Activated T-cell treated with anti-CD3 and anti-CD28 coated beads, Interleukin-2, amount 50 U/mL, for 4 hours (primary cell): ENCODE measurements around the gene CASKIN1. TPM values are rescaled to one million over a fixed set of nuclear protein-coding genes. Genes with fewer than 3 reads are reported as not detected.

Experiments
- total RNA-seq, 3 donors: library from RNA; stranded (reverse); gene quantifications; one replicate each; pipeline ENCODE4 v1.2.1, GENCODE V29; 2021

The CASKIN1 gene
- total RNA-seq, 3 donors from 2014 or later = 0.14 to 1.5 (median 0.34) TPM

Other genes starting within 250 kb of the CASKIN1 start
- not detected for gene RPL3L, start 241.9 kb downstream of the CASKIN1 start, total RNA-seq
- gene NDUFB10, start 237.1 kb downstream of the CASKIN1 start, total RNA-seq = 100 to 1,000 TPM; 115 to 143 (median 117) TPM
- 1,000 to 10,000 TPM; 5,588 to 5,699 (median 5,621) TPM for gene RPS2, start 231.8 kb downstream of the CASKIN1 start, total RNA-seq
- under 1 TPM in 2 of 3 donors, not detected in 1; 0.40 to 0.42 TPM for gene RNF151, start 229.7 kb downstream of the CASKIN1 start, total RNA-seq
- 100 to 1,000 TPM; 146 to 159 (median 156) TPM for gene TBL3, start 224.6 kb downstream of the CASKIN1 start, total RNA-seq
- gene NOXO1, start 215.1 kb downstream of the CASKIN1 start, total RNA-seq = under 1 TPM in 1 of 3 donors, not detected in 2; 0.35 TPM
- 10 to 100 TPM; 34.9 to 50.0 (median 47.2) TPM for gene GFER, start 212.4 kb downstream of the CASKIN1 start, total RNA-seq
- gene SYNGR3, start 206.6 kb downstream of the CASKIN1 start, total RNA-seq = 1 to 10 TPM; 2.7 to 4.3 (median 3.5) TPM
- gene ZNF598, start 186.8 kb downstream of the CASKIN1 start, total RNA-seq = 100 to 1,000 TPM; 118 to 127 (median 126) TPM
- 10 to 100 TPM in 2 of 3 donors, 1 to 10 TPM in 1; 9.2 to 19.0 (median 13.1) TPM for gene NPW, start 176.8 kb downstream of the CASKIN1 start, total RNA-seq
- 1 to 10 TPM; 2.0 to 4.4 (median 2.0) TPM for gene NHERF2, start 169.7 kb downstream of the CASKIN1 start, total RNA-seq
- 10 to 100 TPM; 30.5 to 43.5 (median 34.8) TPM for gene NTHL1, start 148.8 kb downstream of the CASKIN1 start, total RNA-seq
- 10 to 100 TPM; 87.6 to 98.0 (median 94.5) TPM for gene TSC2, start 148.6 kb downstream of the CASKIN1 start, total RNA-seq
- gene PKD1, start 60.7 kb downstream of the CASKIN1 start, total RNA-seq = 100 to 1,000 TPM; 100 to 118 (median 104) TPM
- not detected for gene RAB26, start 48.0 kb downstream of the CASKIN1 start, total RNA-seq
- 100 to 1,000 TPM in 2 of 3 donors, 10 to 100 TPM in 1; 95.6 to 110 (median 102) TPM for gene TRAF7, start 40.8 kb downstream of the CASKIN1 start, total RNA-seq
- 10 to 100 TPM; 73.6 to 88.0 (median 84.8) TPM for gene MLST8, start 8.8 kb upstream of the CASKIN1 start, total RNA-seq
- gene BRICD5, start 14.3 kb upstream of the CASKIN1 start, total RNA-seq = 1 to 10 TPM; 6.4 to 8.2 (median 6.8) TPM
- gene PGP, start 18.2 kb upstream of the CASKIN1 start, total RNA-seq = 10 to 100 TPM; 25.8 to 27.9 (median 27.2) TPM
- gene E4F1, start 27.0 kb upstream of the CASKIN1 start, total RNA-seq = 10 to 100 TPM; 44.3 to 48.7 (median 45.3) TPM
- gene DNASE1L2, start 39.8 kb upstream of the CASKIN1 start, total RNA-seq = 1 to 10 TPM in 1 of 3 donors, under 1 TPM in 2; 0.52 to 1.1 (median 0.86) TPM
- 10 to 100 TPM; 21.6 to 23.8 (median 22.5) TPM for gene ECI1, start 55.0 kb upstream of the CASKIN1 start, total RNA-seq
- 100 to 1,000 TPM; 412 to 481 (median 413) TPM for gene RNPS1, start 71.5 kb upstream of the CASKIN1 start, total RNA-seq
- gene ABCA3, start 144.1 kb upstream of the CASKIN1 start, total RNA-seq = 1 to 10 TPM; 2.4 to 3.7 (median 2.7) TPM
- gene CCNF, start 232.8 kb upstream of the CASKIN1 start, total RNA-seq = 1 to 10 TPM; 6.7 to 7.5 (median 7.4) TPM